HG02943 (cell line): Measurements from ENCODE around the gene GLOD5.

Experiments used
- ATAC-seq: cut with Tn5 transposase; IDR thresholded peaks from one replicate; pipeline ENCODE4 v1.9.1; 2021; ENCODE audit warnings: mild to moderate bottlenecking, low read depth, moderate library complexity; ENCODE audit not compliant: unreplicated experiment

GLOD5 gene

DNA sequence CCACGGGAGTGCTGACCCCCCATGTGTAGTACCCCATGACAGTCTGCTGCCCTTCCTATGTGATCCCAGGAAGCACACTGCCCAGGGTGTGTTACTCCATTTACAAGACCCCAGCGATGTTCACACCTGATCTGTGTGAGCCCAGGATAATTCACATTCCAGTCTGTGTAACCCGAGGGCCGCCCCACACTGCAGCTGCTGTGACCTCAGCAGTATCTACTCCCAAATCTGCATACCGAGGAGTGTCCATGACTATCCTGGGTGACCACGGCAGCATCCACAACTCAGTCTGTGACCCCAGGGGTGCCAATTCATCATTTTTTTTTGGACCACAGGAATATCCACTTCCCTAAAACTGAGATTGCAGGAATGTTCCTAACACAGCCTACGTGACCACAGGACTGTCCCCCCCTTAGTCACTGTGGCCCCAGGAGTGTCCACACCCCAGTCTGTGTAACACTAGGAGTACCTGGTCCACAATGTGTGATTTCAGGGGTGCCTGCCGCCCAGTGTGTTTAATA is 7.8 kb upstream of the GLOD5 start:
- no peak for ATAC-seq

DNA sequence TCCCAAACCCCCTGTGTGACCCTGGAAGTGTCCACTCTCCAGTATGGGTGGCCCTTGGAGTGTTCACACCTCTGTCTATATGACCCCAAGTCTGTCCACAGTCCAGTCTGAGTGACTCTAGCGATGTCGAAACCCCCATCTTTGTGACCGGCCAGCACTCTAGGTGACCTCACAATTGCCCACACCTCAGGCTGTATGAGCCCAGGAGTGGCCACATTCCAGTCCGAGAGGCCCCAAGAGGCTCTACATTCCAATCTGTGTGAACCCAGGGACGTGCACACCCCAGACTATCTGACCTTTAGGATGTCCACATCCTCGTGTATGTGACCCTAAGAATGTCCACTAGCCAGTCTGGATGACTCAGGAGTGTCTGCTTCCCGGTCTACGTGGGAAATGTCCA is 7.3 kb upstream of the GLOD5 start:
- ATAC-seq: no peak

DNA sequence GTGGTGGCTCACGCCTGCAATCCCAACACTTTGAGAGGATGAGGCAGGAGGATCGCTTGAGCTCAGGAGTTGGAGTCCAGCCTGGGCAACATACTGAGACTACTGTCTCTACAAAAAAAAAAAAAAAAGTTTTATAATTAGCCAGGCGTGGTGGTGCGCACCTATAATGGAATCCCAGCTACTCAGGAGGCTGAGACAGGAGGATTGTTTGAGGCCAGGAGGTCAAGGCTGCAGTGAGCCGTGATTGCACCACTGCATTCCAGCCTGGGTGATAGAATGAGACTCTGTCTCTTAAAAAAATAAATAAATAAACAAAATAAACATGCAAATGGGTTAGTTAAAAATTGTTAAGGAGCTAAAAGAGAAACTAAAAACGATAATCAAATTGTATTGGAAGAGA is 7.7 kb downstream of the GLOD5 start:
- no peak for ATAC-seq

DNA sequence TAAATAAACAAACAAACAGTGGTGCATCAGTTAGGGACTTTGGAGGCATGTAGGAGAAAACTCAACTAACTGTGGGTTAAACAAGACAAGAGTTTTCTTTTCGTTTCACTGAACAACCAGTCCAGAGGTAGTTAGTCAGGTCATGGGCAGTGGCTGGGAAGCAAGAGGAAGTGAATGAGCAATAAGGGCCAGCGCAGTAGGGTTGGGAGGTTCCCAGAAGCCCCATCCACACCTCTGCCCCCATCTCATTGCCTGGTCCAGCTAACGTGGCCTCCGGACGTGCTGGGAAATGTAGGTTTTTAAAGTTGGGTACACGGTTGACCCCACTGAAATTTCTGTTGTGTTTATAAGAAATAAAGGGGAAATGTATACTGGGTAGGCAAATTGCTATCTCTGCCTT is 8.7 kb downstream of the GLOD5 start:
- no peak for ATAC-seq

DNA sequence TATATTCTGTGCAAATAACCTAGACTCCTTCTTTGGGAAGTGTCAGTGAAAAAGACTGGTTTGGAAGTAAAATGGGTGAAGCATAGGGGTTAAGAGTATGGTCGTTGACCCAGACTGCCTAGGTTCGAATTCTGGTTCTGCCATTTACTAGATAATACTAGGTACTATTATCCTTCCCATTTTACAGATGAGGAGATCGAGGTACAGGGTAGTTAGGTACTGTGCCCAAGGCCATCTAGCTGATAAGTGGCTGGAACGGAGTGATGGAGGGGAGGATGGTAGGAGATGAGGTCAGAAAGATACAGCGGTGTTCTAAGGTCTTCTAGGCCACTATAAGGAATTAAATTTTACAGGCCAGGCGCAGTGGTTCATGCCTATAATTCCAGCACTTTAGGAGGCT is 11.1 kb downstream of the GLOD5 start:
- ATAC-seq: no peak

DNA sequence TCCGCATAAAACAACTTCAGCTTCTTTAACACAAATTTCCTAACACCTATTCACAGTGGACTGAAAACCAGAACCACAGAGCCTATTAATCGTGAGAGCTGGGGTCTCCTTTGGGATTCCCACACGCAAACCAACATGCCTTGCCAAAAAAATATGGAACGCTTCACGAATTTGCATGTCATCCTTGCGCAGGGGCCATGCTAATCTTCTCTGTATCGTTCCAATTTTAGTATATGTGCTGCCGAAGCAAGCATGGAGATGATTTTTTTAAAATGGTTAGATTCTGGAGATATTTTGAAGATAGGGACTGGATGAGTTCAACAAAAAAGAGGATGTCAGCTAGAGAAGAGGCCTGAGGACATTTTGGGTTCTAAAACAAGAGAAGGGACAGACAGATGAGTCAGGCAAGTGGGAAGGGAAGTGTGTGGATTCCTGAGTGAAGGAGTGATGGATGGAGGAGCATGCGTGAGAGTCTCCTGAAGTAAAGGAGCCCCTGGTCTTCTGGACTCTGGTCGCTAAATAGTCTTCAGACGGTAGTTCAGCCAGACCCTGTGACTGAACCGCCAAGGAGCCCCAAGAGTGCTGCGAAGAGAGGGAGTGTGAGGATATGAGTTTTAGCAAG is 15.4 kb downstream of the GLOD5 start:
- ATAC-seq: no peak

DNA sequence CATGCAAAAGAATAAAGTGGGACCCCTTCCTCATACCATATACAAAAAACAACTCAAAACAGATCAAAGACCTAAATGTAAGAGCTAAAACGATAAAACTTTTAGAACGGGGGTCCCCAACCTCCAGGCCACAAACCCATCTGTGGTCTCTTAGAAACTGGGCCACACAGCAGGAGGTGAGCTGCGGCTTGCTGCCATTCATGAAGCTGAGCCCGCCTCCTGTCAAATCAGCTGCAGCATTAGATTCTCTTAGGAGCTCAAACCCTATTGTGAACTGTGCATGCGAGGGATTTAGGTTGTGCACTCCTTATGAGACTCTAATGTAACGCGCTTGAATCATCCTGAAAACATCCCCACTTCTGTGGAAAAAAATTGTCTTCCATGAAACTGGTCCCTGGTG is 17.9 kb downstream of the GLOD5 start:
- no peak for ATAC-seq

DNA sequence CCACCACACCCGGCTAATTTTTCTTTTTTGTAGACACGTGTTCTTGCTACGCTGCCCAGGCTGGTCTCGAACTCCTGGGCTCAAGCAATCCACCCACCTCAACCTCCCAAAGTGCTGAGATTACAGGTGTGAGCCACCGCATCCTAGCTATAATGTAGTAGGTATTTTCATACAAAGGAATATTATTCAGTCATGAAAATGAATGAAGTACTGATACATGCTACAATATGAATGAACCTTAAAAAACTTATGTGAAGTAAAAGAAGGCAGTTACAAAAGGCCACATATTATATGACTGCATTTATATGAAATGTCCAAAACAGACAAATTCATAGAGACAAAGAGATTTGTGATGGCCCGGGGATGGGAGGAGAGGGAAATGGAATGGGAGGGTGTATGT is 20.2 kb downstream of the GLOD5 start:
- ATAC-seq: no peak

DNA sequence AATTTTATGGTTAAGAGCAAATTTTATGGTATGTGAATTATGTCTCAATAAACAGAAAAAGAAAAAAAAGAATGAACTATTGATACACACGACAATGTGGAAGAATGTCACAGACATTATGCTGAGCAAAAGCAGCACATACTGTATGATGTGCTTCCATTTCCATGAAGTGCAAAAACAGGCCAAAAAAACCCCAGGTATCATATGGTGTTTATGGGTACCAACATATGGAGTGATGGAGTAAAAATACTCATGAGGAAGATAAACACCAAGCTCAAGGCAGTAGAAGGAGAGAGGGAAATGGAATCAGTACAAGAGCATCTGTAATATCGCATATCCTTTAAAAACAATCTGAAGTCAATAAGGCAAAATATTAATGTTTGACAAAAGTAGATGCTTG is 20.7 kb downstream of the GLOD5 start:
- no peak for ATAC-seq

DNA sequence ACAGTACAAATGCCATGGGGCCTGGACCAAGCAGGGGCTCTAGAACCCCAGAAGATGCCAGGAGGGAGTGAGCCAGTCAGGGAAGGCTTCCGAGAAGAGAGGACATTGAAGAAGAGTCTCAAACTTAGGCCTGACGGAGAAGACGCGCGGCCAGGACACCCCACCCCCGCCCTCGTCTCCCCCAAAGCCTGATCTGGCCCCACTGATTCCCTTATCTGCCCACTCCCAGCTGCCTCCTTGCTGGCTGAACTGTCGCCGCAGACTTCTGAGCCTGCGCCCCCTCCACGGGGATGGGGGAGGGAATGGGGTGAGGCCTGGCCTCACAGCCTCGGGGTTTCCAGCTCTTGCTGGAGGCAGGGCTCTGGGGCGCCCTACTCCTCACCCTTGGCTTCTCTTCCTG is 21.2 kb downstream of the GLOD5 start:
- no peak for ATAC-seq

DNA sequence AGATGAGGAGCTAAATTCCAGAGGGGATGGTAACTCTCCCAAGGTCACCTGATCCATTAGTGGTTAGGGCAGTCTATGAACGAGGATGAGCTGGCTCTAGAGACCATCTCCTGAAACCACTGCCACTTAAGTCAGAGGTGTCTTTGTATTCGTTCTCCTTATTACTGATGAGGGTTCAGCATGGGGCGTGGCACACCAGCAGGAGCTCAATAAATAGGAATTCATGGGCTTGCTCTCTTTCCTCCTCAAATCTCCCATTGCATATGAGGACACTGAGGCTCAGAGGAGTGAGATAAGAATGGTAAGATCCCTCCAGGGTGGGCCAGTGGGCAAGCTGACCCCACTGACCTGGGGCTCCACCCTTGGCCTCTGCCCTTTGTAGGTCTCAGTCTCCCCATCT is 23.2 kb downstream of the GLOD5 start:
- no peak for ATAC-seq

DNA sequence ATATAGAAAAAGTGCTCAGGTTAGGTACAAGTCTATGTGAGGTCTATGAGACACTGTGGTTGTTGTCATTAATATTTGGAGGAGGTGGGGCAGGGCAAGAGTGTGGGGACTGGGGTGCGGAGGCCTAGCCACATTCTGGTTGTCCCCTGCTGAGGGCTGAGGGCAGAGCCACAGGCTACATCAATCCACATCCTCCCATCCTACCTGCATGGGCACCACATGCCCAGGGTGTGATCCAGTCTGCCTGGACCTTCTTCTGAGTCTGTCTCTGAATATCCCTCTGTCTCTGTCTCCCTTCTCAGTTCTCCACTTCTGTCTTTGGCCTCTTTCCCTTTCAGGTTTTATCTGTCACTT is 23.6 kb downstream of the GLOD5 start:
- no peak for ATAC-seq

DNA sequence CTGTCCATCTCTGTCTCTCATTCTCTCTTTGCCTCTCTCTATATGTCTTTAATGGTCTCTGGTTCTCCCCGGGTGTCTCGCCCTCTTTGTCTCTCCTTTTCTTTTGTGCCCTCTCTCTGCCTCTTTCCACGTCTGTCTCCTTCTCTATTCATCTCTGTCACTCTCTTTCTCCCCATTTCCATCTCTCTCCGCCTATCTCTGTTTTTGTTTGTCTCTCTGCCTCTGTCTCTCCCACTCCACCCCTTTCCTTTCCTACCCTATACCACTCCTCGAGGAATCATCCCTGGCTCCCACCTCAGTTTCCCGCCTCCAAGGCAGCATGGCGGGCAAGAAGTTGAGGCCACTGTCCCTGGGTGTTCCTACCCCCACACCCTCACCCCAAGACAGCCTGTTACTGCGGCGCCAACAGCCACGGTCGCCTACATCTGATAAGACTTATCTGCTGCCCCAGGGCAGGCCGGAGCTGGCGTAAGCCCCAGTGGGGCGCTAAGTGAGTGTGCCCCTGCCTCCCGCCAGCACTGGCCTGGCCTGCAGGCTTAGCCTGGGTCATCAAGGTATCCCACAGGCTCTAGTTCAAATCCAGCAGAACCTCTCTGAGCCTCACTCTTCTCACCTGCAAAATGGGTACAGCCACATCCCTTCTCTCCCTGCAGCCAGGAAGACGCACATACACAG is 24.1 kb downstream of the GLOD5 start:
- no peak for ATAC-seq

DNA sequence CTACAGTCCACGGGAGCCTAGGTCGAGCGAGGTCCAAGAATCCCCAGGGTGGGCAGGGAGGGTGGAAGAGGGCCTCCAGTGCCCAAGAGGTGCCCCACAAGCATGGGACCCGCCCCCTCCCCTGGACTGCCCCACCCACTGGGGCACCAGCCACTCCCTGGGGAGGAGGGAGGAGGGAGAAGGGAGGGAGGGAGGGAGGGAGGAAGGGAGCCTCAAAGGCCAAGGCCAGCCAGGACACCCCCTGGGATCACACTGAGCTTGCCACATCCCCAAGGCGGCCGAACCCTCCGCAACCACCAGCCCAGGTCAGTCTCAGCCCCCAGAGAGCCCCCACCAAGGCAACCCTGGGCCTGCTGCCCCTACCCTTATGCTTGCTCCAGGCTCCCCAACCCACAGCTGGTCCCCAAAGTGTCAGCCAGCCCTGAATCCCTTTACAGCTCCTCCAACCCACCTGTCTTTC is 24.8 kb downstream of the GLOD5 start, which contains the start of gene GATA1:
Gene GATA1 (plus strand): TSS at position 250 of the 460 bp plus-strand sequence. CDS start 4,520 bp downstream, outside the sequence.
- no peak for ATAC-seq

DNA sequence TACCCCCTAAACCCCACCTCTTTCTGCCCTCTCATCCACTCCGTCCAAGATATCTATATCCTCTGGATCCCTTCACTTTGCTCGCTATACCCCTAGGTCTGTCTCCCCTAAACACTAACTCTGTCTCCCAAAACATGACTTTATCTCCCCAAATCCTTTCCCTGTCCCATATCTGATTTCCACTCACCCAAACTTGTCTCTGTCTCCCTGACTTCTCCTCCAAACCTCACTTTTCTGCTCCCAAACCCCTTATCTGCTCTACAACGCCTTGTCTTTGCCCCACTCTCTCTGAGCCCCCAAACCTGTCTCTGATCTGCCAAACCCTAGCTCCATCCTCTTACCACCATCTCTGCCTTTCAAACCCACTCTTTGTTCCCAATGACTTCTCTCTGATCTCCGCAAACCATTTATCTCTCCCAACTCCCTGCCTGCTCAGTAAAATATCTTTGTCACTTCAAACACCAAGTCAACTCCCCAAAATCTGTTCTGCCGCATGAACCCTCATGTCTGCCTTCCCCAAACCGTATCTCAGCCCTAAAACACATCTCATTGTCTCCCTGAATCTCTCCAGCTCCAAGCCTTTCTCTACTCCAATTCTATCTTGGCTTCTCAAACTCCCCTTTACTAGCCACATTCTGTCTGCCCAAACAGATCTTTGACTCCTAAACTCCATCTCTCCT is 25.4 kb downstream of the GLOD5 start:
- no peak for ATAC-seq

DNA sequence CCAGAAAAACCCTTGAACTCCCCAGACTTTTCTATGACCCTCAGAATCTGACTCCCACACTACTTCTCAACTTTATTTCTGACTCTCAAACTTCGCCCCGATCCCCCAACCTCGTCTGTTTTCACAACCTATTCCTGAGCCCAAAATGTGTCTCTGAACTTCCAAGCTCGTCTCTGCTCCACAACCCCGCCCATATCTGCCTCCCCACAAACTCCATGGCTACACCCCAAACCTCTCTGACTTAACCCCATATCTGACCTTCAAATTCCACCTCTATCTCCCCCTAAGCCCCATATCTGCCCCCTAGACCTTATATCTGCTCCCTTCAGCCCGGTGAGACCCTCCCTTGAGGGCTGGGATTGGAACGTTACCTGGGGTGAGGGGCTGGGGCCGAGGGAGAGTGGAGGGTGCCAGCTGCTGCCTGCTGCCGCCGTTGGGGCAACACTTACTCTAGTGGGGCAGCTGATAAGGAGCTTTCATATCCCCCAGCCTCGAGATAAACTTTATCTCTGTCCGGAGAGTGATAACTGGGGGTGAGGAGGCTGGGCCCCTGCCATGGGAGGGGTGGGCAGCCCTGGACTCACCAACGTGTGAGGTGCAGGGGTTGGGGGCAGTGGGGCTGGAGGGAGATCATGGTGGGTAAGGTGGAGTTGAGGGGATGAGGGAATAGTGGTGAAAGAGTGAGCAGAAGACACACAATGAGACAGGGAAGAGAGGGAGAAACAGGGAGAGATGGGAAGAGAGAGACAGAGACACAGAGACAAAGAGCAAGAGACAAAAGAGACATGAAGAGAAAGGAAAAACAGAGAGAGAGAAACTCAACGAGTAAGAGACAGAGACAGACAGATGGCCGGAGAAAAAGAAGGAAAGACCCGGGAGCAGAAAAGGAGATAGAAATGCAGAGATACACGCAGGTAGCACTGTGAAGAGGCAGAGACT is 26.2 kb downstream of the GLOD5 start:
- no peak for ATAC-seq

DNA sequence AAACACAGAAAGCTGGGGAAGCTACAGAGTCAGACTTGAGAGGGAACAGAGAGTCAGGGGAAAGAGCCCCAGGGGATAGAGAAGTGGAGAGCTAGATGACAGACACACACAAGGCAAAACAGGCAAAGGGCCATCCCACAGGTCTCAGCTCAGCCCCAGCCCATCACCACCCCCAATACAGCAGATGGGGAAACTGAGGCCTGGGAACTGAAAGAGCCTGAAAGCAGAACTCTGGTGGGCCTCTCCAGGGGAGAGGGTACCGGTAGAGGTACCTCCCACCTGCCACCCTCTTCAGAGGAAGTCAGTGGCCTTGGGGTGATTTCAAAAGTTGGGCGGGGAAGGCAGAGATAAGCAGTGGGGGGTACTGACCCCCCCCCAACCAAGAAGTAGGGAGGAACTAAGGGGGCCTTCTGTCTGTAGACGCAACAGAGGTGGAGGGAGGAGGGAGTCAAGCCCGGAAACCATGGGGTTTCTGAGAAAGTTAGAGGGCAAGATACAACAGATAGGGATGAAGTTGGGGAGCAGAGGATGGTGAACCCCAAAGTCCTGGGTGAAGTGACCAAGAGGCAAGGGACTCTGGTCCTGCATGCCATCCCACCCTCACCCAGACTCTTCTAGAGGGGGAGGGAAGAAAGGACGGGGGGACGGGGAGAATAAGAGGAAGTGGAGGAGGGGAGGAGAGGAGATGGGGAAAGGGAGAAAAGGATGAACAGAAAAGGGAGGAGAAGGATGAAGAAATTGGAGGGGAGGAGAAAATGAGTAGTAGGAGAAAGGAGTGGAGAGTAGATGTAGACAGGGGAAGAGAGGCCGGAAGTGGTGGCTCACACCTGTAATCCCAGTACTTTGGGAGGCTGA is 28.0 kb downstream of the GLOD5 start:
- ATAC-seq: no peak

DNA sequence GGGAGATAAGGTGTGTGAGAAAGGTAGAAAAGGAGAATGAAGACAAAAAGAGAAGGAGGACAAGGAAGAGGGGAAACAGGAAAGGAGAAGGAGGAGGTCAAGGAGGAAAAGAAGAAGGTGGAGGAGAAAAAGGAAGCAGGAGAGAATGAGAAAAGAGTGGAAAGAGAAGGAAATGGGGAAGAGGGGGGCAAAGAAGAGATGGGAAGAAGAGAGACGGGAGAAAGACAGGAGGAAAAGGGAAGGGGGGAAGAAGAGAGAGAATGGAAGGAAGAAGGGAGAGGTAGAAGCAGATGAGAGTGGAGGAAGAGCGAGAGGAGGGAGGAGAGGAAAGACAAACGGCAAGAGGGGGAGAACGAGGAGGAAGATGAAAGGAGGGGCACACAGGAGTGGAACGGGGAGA is 28.9 kb downstream of the GLOD5 start:
- ATAC-seq: no peak

DNA sequence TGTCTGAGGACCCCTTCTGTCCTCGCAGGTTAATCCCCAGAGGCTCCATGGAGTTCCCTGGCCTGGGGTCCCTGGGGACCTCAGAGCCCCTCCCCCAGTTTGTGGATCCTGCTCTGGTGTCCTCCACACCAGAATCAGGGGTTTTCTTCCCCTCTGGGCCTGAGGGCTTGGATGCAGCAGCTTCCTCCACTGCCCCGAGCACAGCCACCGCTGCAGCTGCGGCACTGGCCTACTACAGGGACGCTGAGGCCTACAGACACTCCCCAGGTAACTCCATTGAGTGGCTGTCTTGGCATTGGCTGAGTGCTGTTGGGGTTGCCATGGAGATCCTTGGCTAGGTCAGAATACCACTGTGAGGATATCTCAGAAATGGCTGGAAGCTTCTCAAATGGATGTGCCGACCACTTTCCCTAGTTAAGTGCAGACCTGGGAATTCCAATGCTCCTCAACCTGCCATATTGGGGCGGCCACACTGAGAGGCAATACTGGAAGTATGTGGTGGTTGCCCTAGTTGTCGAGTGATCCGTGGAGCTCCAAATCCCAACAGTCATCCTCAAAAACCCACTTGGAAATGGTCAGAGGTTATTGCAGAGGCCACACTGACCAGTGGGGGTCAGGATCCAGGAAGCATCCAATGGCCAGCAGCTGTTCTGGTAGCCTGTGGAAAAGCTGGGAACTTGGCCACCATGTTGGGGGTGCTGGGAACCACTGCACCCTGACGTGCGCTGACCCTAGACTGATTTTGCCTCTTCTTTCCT is 29.7 kb downstream of the GLOD5 start:
- no peak for ATAC-seq
